ENCODE measurements around the gene FAM168A. TPM values are rescaled to one million over a fixed set of nuclear protein-coding genes. Genes with fewer than 3 reads are reported as not detected.

Gene FAM168A
- total and polyA plus RNA-seq, 9 of the 15 experiments (the other 6 are each of a cell fraction or from before 2014, with no cell fraction given) = 0.44 to 7.2 (median 2.9) TPM

DNA sequence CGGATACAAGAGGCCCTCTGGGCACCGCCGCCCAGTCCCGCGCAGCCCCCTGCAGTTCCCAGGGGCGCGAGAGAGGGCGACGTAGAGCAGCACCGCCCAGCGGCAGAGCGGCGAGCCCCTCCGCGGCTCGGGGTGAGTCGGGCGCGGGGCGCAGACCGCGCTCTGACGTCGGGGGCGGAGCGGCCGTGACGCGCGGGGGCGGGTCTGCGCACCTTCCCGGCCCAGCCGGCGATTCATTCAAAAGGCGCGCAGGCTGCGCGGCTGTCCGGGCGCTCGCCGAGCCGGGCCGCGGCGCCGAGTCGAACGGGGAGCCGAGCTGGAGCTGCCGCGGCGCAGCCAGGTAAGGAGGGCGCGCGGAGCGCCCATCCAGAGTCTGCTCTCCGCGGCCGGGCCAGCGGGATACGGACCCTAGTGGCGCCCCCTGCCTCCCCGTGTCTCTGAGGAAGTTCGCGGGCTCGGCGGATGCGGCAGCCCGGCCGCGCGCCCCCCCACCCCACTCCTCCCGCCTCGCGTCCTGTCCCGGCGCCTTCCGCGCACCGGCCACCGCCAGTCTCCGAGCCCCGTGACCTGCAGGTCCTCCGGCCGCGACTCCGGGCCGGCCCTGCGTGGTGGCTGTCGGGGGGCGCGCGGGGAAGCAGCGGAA is 221.6 kb downstream of the FAM168A start, which contains the start of gene RELT (continued):
- TF ChIP-seq, protein P1, sequence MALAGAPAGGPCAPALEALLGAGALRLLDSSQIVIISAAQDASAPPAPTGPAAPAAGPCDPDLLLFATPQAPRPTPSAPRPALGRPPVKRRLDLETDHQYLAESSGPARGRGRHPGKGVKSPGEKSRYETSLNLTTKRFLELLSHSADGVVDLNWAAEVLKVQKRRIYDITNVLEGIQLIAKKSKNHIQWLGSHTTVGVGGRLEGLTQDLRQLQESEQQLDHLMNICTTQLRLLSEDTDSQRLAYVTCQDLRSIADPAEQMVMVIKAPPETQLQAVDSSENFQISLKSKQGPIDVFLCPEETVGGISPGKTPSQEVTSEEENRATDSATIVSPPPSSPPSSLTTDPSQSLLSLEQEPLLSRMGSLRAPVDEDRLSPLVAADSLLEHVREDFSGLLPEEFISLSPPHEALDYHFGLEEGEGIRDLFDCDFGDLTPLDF (CRISPR knock-in tag; IDR thresholded peaks at IDR 0.05) = 0 out of 2 replicates have a peak, but pooled peaks have one; percentile 19
- TF ChIP-seq, protein P2, sequence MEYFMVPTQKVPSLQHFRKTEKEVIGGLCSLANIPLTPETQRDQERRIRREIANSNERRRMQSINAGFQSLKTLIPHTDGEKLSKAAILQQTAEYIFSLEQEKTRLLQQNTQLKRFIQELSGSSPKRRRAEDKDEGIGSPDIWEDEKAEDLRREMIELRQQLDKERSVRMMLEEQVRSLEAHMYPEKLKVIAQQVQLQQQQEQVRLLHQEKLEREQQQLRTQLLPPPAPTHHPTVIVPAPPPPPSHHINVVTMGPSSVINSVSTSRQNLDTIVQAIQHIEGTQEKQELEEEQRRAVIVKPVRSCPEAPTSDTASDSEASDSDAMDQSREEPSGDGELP (CRISPR knock-in tag; IDR thresholded peaks at IDR 0.05; ENCODE audit: borderline replicate concordance) = peak; percentile 61; the same call in 1 of the 2 replicates
- TF ChIP-seq NR2C1 (IDR thresholded peaks at IDR 0.05) = no peak
- no peak for TF ChIP-seq NR2C1 (tag; IDR thresholded peaks at IDR 0.05)
- peak; percentile 80 for TF ChIP-seq POLR2A (conservative IDR thresholded peaks at IDR 0.05)
- no peak for TF ChIP-seq RBM25 (IDR thresholded peaks at IDR 0.05; ENCODE audit: low read depth, low read length, severe bottlenecking)
- TF ChIP-seq BCOR (IDR thresholded peaks at IDR 0.05) = no peak
- TF ChIP-seq CTCFL (IDR thresholded peaks at IDR 0.05; ENCODE audit: borderline replicate concordance, insufficient read depth, low read depth, low read length, poor library complexity, severe bottlenecking) = peak; percentile 69
- TF ChIP-seq FOXA3 (CRISPR knock-in tag; conservative IDR thresholded peaks at IDR 0.05 in 1 of 2, IDR thresholded peaks at IDR 0.05 in 1 of 2) = 0 out of 4 replicates have a peak, but pooled peaks of 1 of the 2 experiments have one; percentile 9
- TF ChIP-seq ZBTB43 (CRISPR knock-in tag; IDR thresholded peaks at IDR 0.05) = no peak
- TF ChIP-seq SP2 (IDR thresholded peaks at IDR 0.05; ENCODE audit: extremely low read depth, low read depth, low read length, poor library complexity, severe bottlenecking) = no peak
- peak; percentile 14; the same call in 1 of the 2 replicates for TF ChIP-seq ZBTB33 (CRISPR knock-in tag; IDR thresholded peaks at IDR 0.05)
- TF ChIP-seq GABPB1 (CRISPR knock-in tag; IDR thresholded peaks at IDR 0.05) = no peak
- TF ChIP-seq ZNF444 (CRISPR knock-in tag; IDR thresholded peaks at IDR 0.05) = no peak
- no peak for TF ChIP-seq PTBP1 (IDR thresholded peaks at IDR 0.05; ENCODE audit: low read depth, low read length)
- TF ChIP-seq ATF2 (CRISPR knock-in tag; IDR thresholded peaks at IDR 0.05) = no peak
